Measurements from ENCODE around the gene ERGIC1. TPM values are rescaled to one million over a fixed set of nuclear protein-coding genes. Genes with fewer than 3 reads are reported as not detected.

ERGIC1 gene
- total RNA-seq, 2 experiments from 2014 or later: 30.9 to 34.7 TPM

- H3K36me3 Mint-ChIP-seq: peaks cover 2% of the 10 kb centered on the region
- ATAC-seq: no peak
- H3K4me3 Mint-ChIP-seq: no peak overlapping the region
- H3K9me3 Mint-ChIP-seq (ENCODE audit: low read depth): peaks cover 7% of the 10 kb centered on the region
- peaks cover 6% of the 10 kb centered on the region for H3K4me1 Mint-ChIP-seq
- no peak overlapping the region for H3K27ac Mint-ChIP-seq
- CTCF ChIA-PET: interaction anchor here (0.9 to 1.1 kb wide), 2 partner anchors 10 to 57 kb away, joined by 3 read pairs; partner anchors contain the start of gene DUSP1
- DNase-seq: no peak
- H3K27me3 Mint-ChIP-seq: no peaks in the 10 kb centered on the region
Measured at GRCh38 chr5:172827841-172828240, 6.2 kb upstream of the ERGIC1 start.

- Mint-ChIP-seq H3K4me3 (no peak overlapping the region), H3K9me3 (ENCODE audit: low read depth) (peaks cover 7% of the 10 kb centered on the region), H3K4me1 (peaks cover 14% of the 10 kb centered on the region), H3K36me3 (peaks cover 2% of the 10 kb centered on the region), H3K27me3 (no peaks in the 10 kb centered on the region), H3K27ac (no peak overlapping the region)
- DNase-seq (no peak), ATAC-seq (no peak)
- CTCF ChIA-PET: interaction anchor here (1.1 kb wide), 1 partner anchor 9 kb away, joined by 3 read pairs; no protein-coding TSS in a partner anchor
Measured at GRCh38 chr5:172828911-172829431, 5.1 kb upstream of the ERGIC1 start.

- DNase-seq: no peak
- ATAC-seq: no peak
- Mint-ChIP-seq H3K27me3 (no peaks in the 10 kb centered on the region), H3K36me3 (peaks cover 1% of the 10 kb centered on the region), H3K4me3 (no peak overlapping the region), H3K9me3 (ENCODE audit: low read depth) (peaks cover 4% of the 10 kb centered on the region), H3K27ac (no peak overlapping the region), H3K4me1 (peaks cover 18% of the 10 kb centered on the region)
- CTCF ChIA-PET: no interaction called here
Measured at GRCh38 chr5:172830275-172830799, 3.7 kb upstream of the ERGIC1 start.

GRCh38 chr5:172830876-172831662 lies 3.0 kb upstream of the ERGIC1 start:
- no peak overlapping the region for H3K4me3 Mint-ChIP-seq
- H3K27ac Mint-ChIP-seq: no peak overlapping the region
- no peak for ATAC-seq
- no peaks in the 10 kb centered on the region for H3K36me3 Mint-ChIP-seq
- H3K27me3 Mint-ChIP-seq: no peaks in the 10 kb centered on the region
- no peak for DNase-seq
- CTCF ChIA-PET: no interaction called here
- peaks cover 25% of the 10 kb centered on the region for H3K4me1 Mint-ChIP-seq
- no peaks in the 10 kb centered on the region for H3K9me3 Mint-ChIP-seq (ENCODE audit: low read depth)

- H3K4me3 Mint-ChIP-seq: peak overlapping the region; percentile 77
- CTCF ChIA-PET: no interaction called here
- no peak for ATAC-seq
- H3K9me3 Mint-ChIP-seq (ENCODE audit: low read depth): no peaks in the 10 kb centered on the region
- peaks cover 41% of the 10 kb centered on the region for H3K4me1 Mint-ChIP-seq
- H3K27me3 Mint-ChIP-seq: no peaks in the 10 kb centered on the region
- H3K27ac Mint-ChIP-seq: no peak overlapping the region
- H3K36me3 Mint-ChIP-seq: no peaks in the 10 kb centered on the region
- no peak for DNase-seq
Measured at GRCh38 chr5:172832383-172833315, 1.4 kb upstream of the ERGIC1 start.

GRCh38 chr5:172833372-172833685 lies 722 bp upstream of the ERGIC1 start:
- no peak overlapping the region for H3K27ac Mint-ChIP-seq

GRCh38 chr5:172834415-172835289 lies 601 bp downstream of the ERGIC1 start:
- no peaks in the 10 kb centered on the region for H3K9me3 Mint-ChIP-seq (ENCODE audit: low read depth)
- DNase-seq (no peak), ATAC-seq (no peak)
- H3K27me3 Mint-ChIP-seq: no peaks in the 10 kb centered on the region
- no peaks in the 10 kb centered on the region for H3K36me3 Mint-ChIP-seq
- peak overlapping the region; percentile 71 for H3K27ac Mint-ChIP-seq
- CTCF ChIA-PET: interaction anchor here (0.7 to 1.4 kb wide), 3 partner anchors 27 to 64 kb away, joined by 3 to 4 read pairs (median 3); partner anchors contain the start of gene DUSP1
- peaks cover 47% of the 10 kb centered on the region for H3K4me1 Mint-ChIP-seq
- H3K4me3 Mint-ChIP-seq: peak overlapping the region; percentile 77

More at GRCh38 chr5:172833372-172833685, 722 bp upstream of the ERGIC1 start:
- ATAC-seq: no peak
- CTCF ChIA-PET: no interaction called here
- peaks cover 47% of the 10 kb centered on the region for H3K4me1 Mint-ChIP-seq
- no peak for DNase-seq
- no peaks in the 10 kb centered on the region for H3K36me3 Mint-ChIP-seq
- H3K9me3 Mint-ChIP-seq (ENCODE audit: low read depth): no peaks in the 10 kb centered on the region
- no peaks in the 10 kb centered on the region for H3K27me3 Mint-ChIP-seq
- H3K4me3 Mint-ChIP-seq: peak overlapping the region; percentile 77

GRCh38 chr5:172835290-172835993 lies 1.4 kb downstream of the ERGIC1 start:
- CTCF ChIA-PET: interaction anchor here (0.7 to 1.4 kb wide), 3 partner anchors 27 to 64 kb away, joined by 3 to 4 read pairs (median 3); partner anchors contain the start of gene DUSP1
- no peak overlapping the region for H3K27ac Mint-ChIP-seq
- no peak for DNase-seq
- no peaks in the 10 kb centered on the region for H3K9me3 Mint-ChIP-seq (ENCODE audit: low read depth)
- ATAC-seq: no peak
- H3K4me1 Mint-ChIP-seq: peaks cover 47% of the 10 kb centered on the region
- H3K4me3 Mint-ChIP-seq: peak overlapping the region; percentile 77
- no peaks in the 10 kb centered on the region for H3K27me3 Mint-ChIP-seq
- no peaks in the 10 kb centered on the region for H3K36me3 Mint-ChIP-seq

- H3K36me3 Mint-ChIP-seq: no peaks in the 10 kb centered on the region
- CTCF ChIA-PET: interaction anchor here (1.2 to 1.4 kb wide), 2 partner anchors 59 to 65 kb away, joined by 3 to 4 read pairs; partner anchors contain the start of gene DUSP1
- no peak overlapping the region for H3K27ac Mint-ChIP-seq
- H3K4me3 Mint-ChIP-seq: peak overlapping the region; percentile 5
- H3K27me3 Mint-ChIP-seq: no peaks in the 10 kb centered on the region
- H3K4me1 Mint-ChIP-seq: peaks cover 45% of the 10 kb centered on the region
- no peak for DNase-seq
- ATAC-seq: no peak
- no peaks in the 10 kb centered on the region for H3K9me3 Mint-ChIP-seq (ENCODE audit: low read depth)
Measured at GRCh38 chr5:172835994-172836356, 1.9 kb downstream of the ERGIC1 start.

GRCh38 chr5:172837640-172838039 lies 3.6 kb downstream of the ERGIC1 start:
- H3K36me3 Mint-ChIP-seq: no peaks in the 10 kb centered on the region
- H3K4me1 Mint-ChIP-seq: peaks cover 41% of the 10 kb centered on the region
- DNase-seq: peak; percentile 67
- no peaks in the 10 kb centered on the region for H3K9me3 Mint-ChIP-seq (ENCODE audit: low read depth)
- peak overlapping the region; percentile 30 for H3K4me3 Mint-ChIP-seq
- H3K27ac Mint-ChIP-seq: peak overlapping the region; percentile 77
- CTCF ChIA-PET: interaction anchor here (1.1 to 1.6 kb wide), 3 partner anchors 9 to 123 kb away, joined by 3 to 8 read pairs (median 3); no protein-coding TSS in a partner anchor
- no peaks in the 10 kb centered on the region for H3K27me3 Mint-ChIP-seq
- ATAC-seq: peak; percentile 32

- DNase-seq (no peak), ATAC-seq (no peak)
- Mint-ChIP-seq H3K36me3 (no peaks in the 10 kb centered on the region), H3K4me3 (no peak overlapping the region), H3K9me3 (ENCODE audit: low read depth) (no peaks in the 10 kb centered on the region), H3K4me1 (peaks cover 38% of the 10 kb centered on the region), H3K27ac (peak overlapping the region; percentile 77), H3K27me3 (no peaks in the 10 kb centered on the region)
- CTCF ChIA-PET: interaction anchor here (1.3 to 1.4 kb wide), 2 partner anchors 10 to 66 kb away, joined by 3 to 4 read pairs; no protein-coding TSS in a partner anchor
Measured at GRCh38 chr5:172838151-172838875, 4.3 kb downstream of the ERGIC1 start.

Measured in activated CD8-positive, alpha-beta memory T cell treated with anti-CD3 and anti-CD28 coated beads, Interleukin-2, amount 10 ng/mL, durations not matched to agents 7 days and 5 days (primary cell).